ENCODE results near the gene SV2B.

- TF ChIP-seq CTCF (IDR thresholded peaks at IDR 0.05; ENCODE audit: insufficient read depth, low read length, poor library complexity, severe bottlenecking): no peak
- TF ChIP-seq EZH2phosphoT487 (conservative IDR thresholded peaks at IDR 0.05; ENCODE audit: low read length): no peak
Observed at GRCh38 chr15:91133511-91133910, 33.5 kb downstream of the SV2B start.

Measured in SU-DHL-6 (cell line).